ENCODE measurements around the gene KRT13.

The KRT13 gene

GRCh38 chr17:41537990-41538389 is 32.6 kb upstream of the KRT13 start:
- DNase-seq (ENCODE audit: low read depth in 3 of 3, low spot score in 1 of 3), result no peak

- DNase-seq (ENCODE audit: low read depth in 3 of 3, low spot score in 1 of 3), result no peak
Measured at GRCh38 chr17:41537614-41537954, 32.2 kb upstream of the KRT13 start.

GRCh38 chr17:41536741-41537613 is 31.6 kb upstream of the KRT13 start:
- no peak for DNase-seq (ENCODE audit: low read depth in 3 of 3, low spot score in 1 of 3)

GRCh38 chr17:41535764-41536481 is 30.5 kb upstream of the KRT13 start:
- no peak for DNase-seq (ENCODE audit: low read depth in 3 of 3, low spot score in 1 of 3)

- DNase-seq (ENCODE audit: low read depth in 3 of 3, low spot score in 1 of 3), result no peak
Measured at GRCh38 chr17:41534899-41535546, 29.6 kb upstream of the KRT13 start.

- DNase-seq (ENCODE audit: low read depth in 3 of 3, low spot score in 1 of 3), result no peak
Measured at GRCh38 chr17:41533613-41534012, 28.2 kb upstream of the KRT13 start.

- no peak for DNase-seq (ENCODE audit: low read depth in 3 of 3, low spot score in 1 of 3)
Measured at GRCh38 chr17:41532947-41533570, 27.6 kb upstream of the KRT13 start.

- DNase-seq (ENCODE audit: low read depth in 3 of 3, low spot score in 1 of 3), result no peak
Measured at GRCh38 chr17:41531993-41532392, 26.6 kb upstream of the KRT13 start.

GRCh38 chr17:41530062-41531048 is 24.9 kb upstream of the KRT13 start:
- DNase-seq (ENCODE audit: low read depth in 3 of 3, low spot score in 1 of 3), result no peak

- no peak for DNase-seq (ENCODE audit: low read depth in 3 of 3, low spot score in 1 of 3)
Measured at GRCh38 chr17:41529491-41529915, 24.1 kb upstream of the KRT13 start.

GRCh38 chr17:41528959-41529353 is 23.5 kb upstream of the KRT13 start:
- DNase-seq (ENCODE audit: low read depth in 3 of 3, low spot score in 1 of 3), result no peak

- no peak for DNase-seq (ENCODE audit: low read depth in 3 of 3, low spot score in 1 of 3)
Measured at GRCh38 chr17:41527063-41528023, 21.9 kb upstream of the KRT13 start.

- no peak for DNase-seq (ENCODE audit: low read depth in 3 of 3, low spot score in 1 of 3)
Measured at GRCh38 chr17:41524261-41524660, 18.8 kb upstream of the KRT13 start.

GRCh38 chr17:41523787-41524186 is 18.4 kb upstream of the KRT13 start:
- DNase-seq (ENCODE audit: low read depth in 3 of 3, low spot score in 1 of 3), result no peak

GRCh38 chr17:41523225-41523593 is 17.8 kb upstream of the KRT13 start:
- DNase-seq (ENCODE audit: low read depth in 3 of 3, low spot score in 1 of 3), result no peak

- no peak for DNase-seq (ENCODE audit: low read depth in 3 of 3, low spot score in 1 of 3)
Measured at GRCh38 chr17:41522301-41523224, 17.2 kb upstream of the KRT13 start.

GRCh38 chr17:41521574-41522261 is 16.3 kb upstream of the KRT13 start:
- no peak for DNase-seq (ENCODE audit: low read depth in 3 of 3, low spot score in 1 of 3)
